Measurements from ENCODE around the gene ARHGEF40.

Gene ARHGEF40

DNA sequence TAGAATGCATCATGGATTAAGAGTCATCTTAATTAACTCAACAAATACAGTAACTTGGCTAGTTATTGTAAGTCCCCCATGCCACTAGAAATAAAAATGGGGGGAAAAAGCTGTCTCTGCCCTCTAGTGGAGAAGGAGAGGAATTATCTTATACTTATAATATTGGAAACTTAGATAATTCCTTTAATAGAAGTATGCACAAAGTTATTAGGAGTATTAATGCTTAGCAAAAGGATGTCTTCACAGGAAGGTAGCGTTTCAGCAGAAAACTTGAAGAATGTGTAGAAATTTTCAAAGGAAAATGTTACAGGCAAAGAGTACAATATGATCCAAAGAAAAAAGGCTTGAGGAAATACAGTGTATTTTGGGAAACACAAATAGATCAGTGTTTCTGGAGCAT is 65.9 kb downstream of the ARHGEF40 start:
- DNase-seq, result no peak
